ENCODE measurements around the gene GRIP1. TPM values are rescaled to one million over a fixed set of nuclear protein-coding genes. Genes with fewer than 3 reads are reported as not detected.

The GRIP1 gene
- total and polyA plus RNA-seq, 10 of the 15 experiments (the other 5 are each of a cell fraction or from before 2014, with no cell fraction given): 0.05 to 0.85 (median 0.50) TPM; not detected in 7

DNA sequence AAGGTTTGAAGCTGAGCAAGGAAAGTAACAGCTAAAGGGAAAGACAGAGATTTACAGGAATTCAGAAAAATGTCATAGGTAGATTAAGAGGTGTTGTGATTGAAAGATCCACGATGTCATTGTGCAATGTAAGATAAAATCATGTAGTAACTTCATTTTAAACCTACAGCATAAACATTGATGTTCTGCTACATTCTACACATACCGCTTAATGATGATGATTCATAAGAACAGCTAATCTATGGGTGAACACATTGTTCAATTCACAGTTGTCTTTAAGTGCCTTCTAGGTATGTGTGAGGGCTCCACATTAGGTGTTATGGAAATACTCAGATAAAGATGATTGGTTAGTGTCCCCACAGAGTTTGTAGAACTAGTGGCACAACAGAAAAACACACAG is 170.9 kb downstream of the GRIP1 start (continued):
- no peak for TF ChIP-seq JUNB (IDR thresholded peaks at IDR 0.05)
- no peak for TF ChIP-seq KLF5 (IDR thresholded peaks at IDR 0.05; ENCODE audit: partially characterized antibody)
- TF ChIP-seq, protein P1, sequence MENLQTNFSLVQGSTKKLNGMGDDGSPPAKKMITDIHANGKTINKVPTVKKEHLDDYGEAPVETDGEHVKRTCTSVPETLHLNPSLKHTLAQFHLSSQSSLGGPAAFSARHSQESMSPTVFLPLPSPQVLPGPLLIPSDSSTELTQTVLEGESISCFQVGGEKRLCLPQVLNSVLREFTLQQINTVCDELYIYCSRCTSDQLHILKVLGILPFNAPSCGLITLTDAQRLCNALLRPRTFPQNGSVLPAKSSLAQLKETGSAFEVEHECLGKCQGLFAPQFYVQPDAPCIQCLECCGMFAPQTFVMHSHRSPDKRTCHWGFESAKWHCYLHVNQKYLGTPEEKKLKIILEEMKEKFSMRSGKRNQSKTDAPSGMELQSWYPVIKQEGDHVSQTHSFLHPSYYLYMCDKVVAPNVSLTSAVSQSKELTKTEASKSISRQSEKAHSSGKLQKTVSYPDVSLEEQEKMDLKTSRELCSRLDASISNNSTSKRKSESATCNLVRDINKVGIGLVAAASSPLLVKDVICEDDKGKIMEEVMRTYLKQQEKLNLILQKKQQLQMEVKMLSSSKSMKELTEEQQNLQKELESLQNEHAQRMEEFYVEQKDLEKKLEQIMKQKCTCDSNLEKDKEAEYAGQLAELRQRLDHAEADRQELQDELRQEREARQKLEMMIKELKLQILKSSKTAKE (IDR thresholded peaks at IDR 0.05; ENCODE audit: low read depth, poor library complexity, severe bottlenecking): no peak
- TF ChIP-seq RELA (IDR thresholded peaks at IDR 0.05; ENCODE audit: borderline replicate concordance, partially characterized antibody): no peak

DNA sequence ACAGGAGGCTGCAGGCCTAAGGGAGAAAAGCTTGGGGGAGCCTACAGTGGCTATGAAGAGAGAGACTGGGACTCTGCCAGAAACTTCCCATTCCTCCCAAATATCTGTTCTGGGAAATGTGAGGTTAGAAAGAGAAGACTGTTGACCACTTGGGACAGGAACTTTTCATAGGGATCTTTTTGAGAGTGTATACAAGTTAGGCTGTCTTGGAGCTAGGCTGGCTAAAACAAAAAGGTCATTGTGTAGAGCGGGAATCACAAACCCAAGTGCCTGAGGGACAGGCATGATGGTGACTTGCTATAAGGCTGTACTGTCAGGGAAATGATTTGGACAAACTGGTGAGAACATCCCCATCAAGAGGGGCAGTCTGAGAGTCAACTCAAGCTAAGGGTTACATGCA is 175.1 kb downstream of the GRIP1 start:
- FAIRE-seq: no peak
- TF ChIP-seq ZNF622 (IDR thresholded peaks at IDR 0.05): no peak
- no peak for TF ChIP-seq POLR2AphosphoS5 (IDR thresholded peaks at IDR 0.05; ENCODE audit: low read length)
- no peak for TF ChIP-seq MEF2A (IDR thresholded peaks at IDR 0.05; ENCODE audit: insufficient read depth, low read depth, low read length)
- no peak for TF ChIP-seq RBBP5 (conservative IDR thresholded peaks at IDR 0.05)
- TF ChIP-seq TCF12 (IDR thresholded peaks at IDR 0.05; ENCODE audit: low read depth, low read length): no peak
- no peak for TF ChIP-seq HCFC1 (IDR thresholded peaks at IDR 0.05; ENCODE audit: low read length)
- no peak for TF ChIP-seq ZNF217 (IDR thresholded peaks at IDR 0.05)
- TF ChIP-seq FOS (IDR thresholded peaks at IDR 0.05; ENCODE audit: borderline replicate concordance, extremely low read depth, insufficient read length): no peak
- no peak for TF ChIP-seq GABPA (IDR thresholded peaks at IDR 0.05; ENCODE audit: low read depth)
- TF ChIP-seq EP300 (IDR thresholded peaks at IDR 0.05; ENCODE audit: borderline replicate concordance in 1 of 2, control insufficient read depth in 1 of 2, low read depth in 2 of 2, low read length in 2 of 2): no peak
- TF ChIP-seq SUPT20H (IDR thresholded peaks at IDR 0.05; ENCODE audit: borderline replicate concordance, control insufficient read depth, low read depth, low read length): no peak
- TF ChIP-seq MXI1 (IDR thresholded peaks at IDR 0.05; ENCODE audit: low read depth, low read length): no peak
- TF ChIP-seq PAX8 (IDR thresholded peaks at IDR 0.05): no peak
- no peak for TF ChIP-seq SP1 (IDR thresholded peaks at IDR 0.05; ENCODE audit: low read depth, low read length)
- TF ChIP-seq ZNF384 (IDR thresholded peaks at IDR 0.05; ENCODE audit: borderline replicate concordance, low read depth, low read length): no peak
- H4K20me1 ChIP-seq (ENCODE audit: control insufficient read depth, insufficient read depth): no peaks in the 10 kb centered on the region
- in situ Hi-C loops (cut with MboI) (no loop called here), intact Hi-C loops (cut with micrococcal nuclease; ENCODE audit: unreplicated experiment) (no loop called here)
- H3K9me3 ChIP-seq (replicated peaks; ENCODE audit: control insufficient read depth, insufficient read depth, low read length): no peaks in the 10 kb centered on the region
- H3K27ac ChIP-seq (ENCODE audit: control insufficient read depth, insufficient read depth): no peak overlapping the region
- H3K36me3 ChIP-seq (ENCODE audit: control insufficient read depth in 2 of 2, insufficient read depth in 2 of 2, low read length in 1 of 2): no peaks in the 10 kb centered on the region
- POLR2A ChIA-PET: no interaction called here
- no peak for ATAC-seq
- no TSS peak for BruUV-seq (replicated peaks)
- RAD21 ChIA-PET (ENCODE audit: unreplicated experiment): no interaction called here
- CTCF ChIA-PET: no interaction called here
- no peaks in the 10 kb centered on the region for H3K27me3 ChIP-seq (replicated peaks in 1 of 2; ENCODE audit: control insufficient read depth in 2 of 2, insufficient read depth in 2 of 2, low read length in 1 of 2)
- H3K4me1 ChIP-seq (ENCODE audit: control insufficient read depth, insufficient read depth, low read length): no peaks in the 10 kb centered on the region; the same call in none of the 2 replicates
- H3K4me3 ChIP-seq: no peak overlapping the region
- no peak overlapping the region for H2AFZ ChIP-seq (ENCODE audit: control insufficient read depth, low read depth, low read length)
- no peaks in the 10 kb centered on the region for H3K79me2 ChIP-seq (ENCODE audit: control insufficient read depth, insufficient read depth, low read length)
- no peak overlapping the region for H3K9ac ChIP-seq (ENCODE audit: control insufficient read depth, insufficient read depth, low read length)
- no peak overlapping the region for H3K4me2 ChIP-seq (ENCODE audit: control insufficient read depth, insufficient read depth)
- 94% methylated on average over 1 of the region's 1 CpG for WGBS (ENCODE audit: insufficient coverage, insufficient replicate concordance, low lambda C conversion rate, missing lambda C conversion rate)
- no peak for DNase-seq (ENCODE audit: low read depth, low spot score)
- SMC1A ChIA-PET (ENCODE audit: uncharacterized antibody, unreplicated experiment): no interaction called here

All from GM12878 (cell line).